Vagina (tissue), 2 donors: ENCODE results near the gene HTR1B.

Experiments used
- POLR2A ChIP-seq, 2 donors: fragments of 450-650 bp; IDR thresholded peaks; one replicate each; pipeline ENCODE4 v1.6.1; 2017; ENCODE audit warnings: antibody characterized with exemption in 2 of 2, mild to moderate bottlenecking in 2 of 2, moderate library complexity in 2 of 2
- POLR2AphosphoS5 ChIP-seq, 2 donors: sonication (generic); formaldehyde crosslinking; IDR thresholded peaks; one replicate each; pipeline ENCODE4 v1.9.0; 2017; ENCODE audit warnings: antibody characterized with exemption in 2 of 2, mild to moderate bottlenecking in 2 of 2, low read depth in 1 of 2; ENCODE audit not compliant: insufficient read depth in 1 of 2
- TF ChIP-seq, protein P1 (sequence below), 3 experiments: fragments of 450-650 bp in 2 of 3; fragments of 200-600 bp in 1 of 3; sonication (generic) in 1 of 3; IDR thresholded peaks; one replicate each; pipeline ENCODE4 v1.5.1; 2017 to 2019; ENCODE audit warnings: antibody characterized with exemption in 3 of 3, mild to moderate bottlenecking in 2 of 3, moderate library complexity in 2 of 3

DNA sequence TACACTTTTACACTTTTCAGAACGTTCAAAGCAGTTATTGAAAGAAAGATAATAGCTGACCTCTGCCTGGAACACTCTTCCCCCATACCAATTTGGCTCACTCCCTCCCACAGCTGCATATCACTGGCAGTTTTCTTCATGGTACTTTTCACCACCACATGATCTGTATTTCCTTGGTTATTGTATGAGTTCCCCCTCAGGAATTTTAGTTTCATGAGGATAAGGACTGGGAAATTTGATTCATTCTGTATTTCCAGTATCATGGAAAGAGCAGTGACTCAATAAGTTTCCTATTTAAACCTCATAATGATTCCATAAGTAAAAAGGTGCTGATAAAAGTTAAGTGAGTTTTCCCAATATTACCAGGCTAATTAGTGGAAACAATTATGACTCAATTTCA lies 16.0 kb downstream of the HTR1B start:
- TF ChIP-seq, protein P1, sequence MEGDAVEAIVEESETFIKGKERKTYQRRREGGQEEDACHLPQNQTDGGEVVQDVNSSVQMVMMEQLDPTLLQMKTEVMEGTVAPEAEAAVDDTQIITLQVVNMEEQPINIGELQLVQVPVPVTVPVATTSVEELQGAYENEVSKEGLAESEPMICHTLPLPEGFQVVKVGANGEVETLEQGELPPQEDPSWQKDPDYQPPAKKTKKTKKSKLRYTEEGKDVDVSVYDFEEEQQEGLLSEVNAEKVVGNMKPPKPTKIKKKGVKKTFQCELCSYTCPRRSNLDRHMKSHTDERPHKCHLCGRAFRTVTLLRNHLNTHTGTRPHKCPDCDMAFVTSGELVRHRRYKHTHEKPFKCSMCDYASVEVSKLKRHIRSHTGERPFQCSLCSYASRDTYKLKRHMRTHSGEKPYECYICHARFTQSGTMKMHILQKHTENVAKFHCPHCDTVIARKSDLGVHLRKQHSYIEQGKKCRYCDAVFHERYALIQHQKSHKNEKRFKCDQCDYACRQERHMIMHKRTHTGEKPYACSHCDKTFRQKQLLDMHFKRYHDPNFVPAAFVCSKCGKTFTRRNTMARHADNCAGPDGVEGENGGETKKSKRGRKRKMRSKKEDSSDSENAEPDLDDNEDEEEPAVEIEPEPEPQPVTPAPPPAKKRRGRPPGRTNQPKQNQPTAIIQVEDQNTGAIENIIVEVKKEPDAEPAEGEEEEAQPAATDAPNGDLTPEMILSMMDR (IDR thresholded peaks at IDR 0.05), result no peak
- no peak for TF ChIP-seq POLR2A (IDR thresholded peaks at IDR 0.05)
- TF ChIP-seq POLR2AphosphoS5 (IDR thresholded peaks at IDR 0.05; ENCODE audit: insufficient read depth in 1 of 2, low read depth in 1 of 2), result no peak
